Measurements from ENCODE around the gene NT5C1B.

Gene NT5C1B

DNA sequence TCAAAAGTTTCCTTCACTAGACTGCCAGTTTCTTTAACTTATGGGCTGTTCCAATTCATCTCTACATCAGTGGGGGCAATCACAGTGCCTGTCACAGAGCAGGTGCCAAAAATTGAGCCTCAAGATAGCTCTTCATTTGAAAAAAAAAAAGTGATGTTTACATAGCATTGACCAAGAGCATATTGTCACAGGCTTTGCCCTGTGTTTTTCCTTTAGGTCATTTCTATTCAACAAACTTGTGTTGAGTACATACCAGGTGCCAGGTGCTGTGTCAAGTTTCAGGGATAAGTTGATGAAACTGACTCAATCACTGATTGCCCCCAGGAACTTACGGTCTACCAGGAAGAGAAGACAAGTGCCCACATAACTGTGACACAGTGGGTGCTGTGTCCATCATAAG, 22.2 kb upstream of the NT5C1B start:
- no peak overlapping the region for H3K4me3 ChIP-seq (ENCODE audit: low read length)
- DNase-seq (ENCODE audit: low read depth): no peak
- TF ChIP-seq, protein P1, sequence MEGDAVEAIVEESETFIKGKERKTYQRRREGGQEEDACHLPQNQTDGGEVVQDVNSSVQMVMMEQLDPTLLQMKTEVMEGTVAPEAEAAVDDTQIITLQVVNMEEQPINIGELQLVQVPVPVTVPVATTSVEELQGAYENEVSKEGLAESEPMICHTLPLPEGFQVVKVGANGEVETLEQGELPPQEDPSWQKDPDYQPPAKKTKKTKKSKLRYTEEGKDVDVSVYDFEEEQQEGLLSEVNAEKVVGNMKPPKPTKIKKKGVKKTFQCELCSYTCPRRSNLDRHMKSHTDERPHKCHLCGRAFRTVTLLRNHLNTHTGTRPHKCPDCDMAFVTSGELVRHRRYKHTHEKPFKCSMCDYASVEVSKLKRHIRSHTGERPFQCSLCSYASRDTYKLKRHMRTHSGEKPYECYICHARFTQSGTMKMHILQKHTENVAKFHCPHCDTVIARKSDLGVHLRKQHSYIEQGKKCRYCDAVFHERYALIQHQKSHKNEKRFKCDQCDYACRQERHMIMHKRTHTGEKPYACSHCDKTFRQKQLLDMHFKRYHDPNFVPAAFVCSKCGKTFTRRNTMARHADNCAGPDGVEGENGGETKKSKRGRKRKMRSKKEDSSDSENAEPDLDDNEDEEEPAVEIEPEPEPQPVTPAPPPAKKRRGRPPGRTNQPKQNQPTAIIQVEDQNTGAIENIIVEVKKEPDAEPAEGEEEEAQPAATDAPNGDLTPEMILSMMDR (conservative IDR thresholded peaks at IDR 0.05; ENCODE audit: low read length): no peak

DNA sequence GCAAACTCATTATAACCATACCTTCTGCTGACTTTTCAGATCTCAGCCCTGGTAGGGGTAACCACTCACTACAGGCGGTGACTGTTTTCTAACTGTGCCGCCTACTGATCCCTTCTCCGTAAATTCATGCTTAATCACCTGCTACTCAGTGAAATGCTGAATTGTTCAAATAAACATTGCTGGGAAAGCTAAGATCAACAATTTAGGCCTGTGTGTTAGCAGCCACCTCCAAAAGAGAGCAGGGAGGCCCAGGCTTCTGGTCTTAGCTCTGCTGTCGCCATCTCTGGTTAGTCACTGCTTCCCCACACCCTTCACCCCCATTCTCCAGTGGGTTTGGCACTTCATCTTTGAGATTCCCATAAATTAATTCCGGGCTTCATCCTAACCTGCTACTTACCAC, 21.8 kb upstream of the NT5C1B start:
- no peak overlapping the region for H3K4me3 ChIP-seq (ENCODE audit: low read length)
- TF ChIP-seq, protein P1 (conservative IDR thresholded peaks at IDR 0.05; ENCODE audit: low read length): no peak
- DNase-seq (ENCODE audit: low read depth): no peak

DNA sequence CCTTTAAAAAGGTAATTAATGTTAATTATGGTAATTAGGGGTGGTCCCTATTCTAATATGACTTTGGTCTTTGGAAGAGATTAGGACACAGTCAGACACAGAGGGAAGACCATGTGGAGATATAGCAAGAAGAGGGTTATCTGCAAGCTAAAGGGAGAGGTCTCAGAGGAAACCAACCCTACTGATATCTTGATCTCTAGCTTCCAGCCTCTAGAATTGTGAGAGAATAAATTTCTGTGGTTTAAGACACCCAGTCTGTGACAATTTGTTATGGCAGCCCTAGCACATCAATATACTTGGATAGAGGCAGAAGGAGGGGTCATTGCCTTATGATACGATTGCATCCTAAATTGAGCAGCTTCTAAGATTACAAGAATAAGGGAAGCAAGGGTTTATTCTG, 21.3 kb upstream of the NT5C1B start:
- TF ChIP-seq, protein P1 (conservative IDR thresholded peaks at IDR 0.05; ENCODE audit: low read length): no peak
- no peak overlapping the region for H3K4me3 ChIP-seq (ENCODE audit: low read length)
- DNase-seq (ENCODE audit: low read depth): no peak

DNA sequence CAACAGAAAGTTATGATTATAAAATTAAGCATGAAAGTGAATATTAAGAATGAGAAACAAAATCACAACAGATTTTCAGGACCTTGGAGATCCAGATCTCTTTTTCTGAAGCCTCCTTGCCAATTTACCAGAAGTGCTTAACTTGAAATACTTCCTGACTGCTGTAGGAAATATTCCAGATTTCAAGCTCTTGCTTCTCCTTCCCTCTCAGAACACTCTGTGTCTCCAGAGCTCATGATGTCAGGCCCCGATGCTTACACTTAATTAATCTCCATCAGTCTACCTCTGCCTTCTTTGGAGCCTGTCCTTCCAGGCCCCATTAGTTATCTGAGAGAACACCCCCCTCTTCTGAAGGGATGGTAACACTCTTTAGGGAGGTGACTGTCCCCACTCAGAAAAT, 20.7 kb upstream of the NT5C1B start:
- no peak for DNase-seq (ENCODE audit: low read depth)
- TF ChIP-seq, protein P1 (conservative IDR thresholded peaks at IDR 0.05; ENCODE audit: low read length): no peak
- H3K4me3 ChIP-seq (ENCODE audit: low read length): no peak overlapping the region

DNA sequence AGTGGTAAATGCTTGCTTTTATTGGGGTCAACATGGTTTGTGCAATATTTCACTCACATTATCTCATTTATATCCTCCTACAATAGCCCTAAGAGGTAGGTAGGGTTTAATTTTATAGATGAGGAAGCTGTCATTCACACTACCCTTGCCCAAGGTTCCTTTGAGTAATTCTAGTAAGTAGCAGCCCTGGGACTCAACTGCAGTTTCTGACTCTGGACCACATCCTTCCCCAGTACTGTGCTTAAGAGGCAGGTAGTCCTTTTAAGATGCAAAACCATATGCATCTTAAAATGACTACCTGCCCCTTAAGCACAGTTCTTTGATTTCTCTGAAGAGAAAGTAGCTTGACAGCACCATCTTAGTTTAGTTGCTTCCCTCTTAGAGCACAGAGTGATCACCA, 15.7 kb upstream of the NT5C1B start:
- TF ChIP-seq, protein P1 (conservative IDR thresholded peaks at IDR 0.05; ENCODE audit: low read length): no peak
- no peak overlapping the region for H3K4me3 ChIP-seq (ENCODE audit: low read length)
- no peak for DNase-seq (ENCODE audit: low read depth)

DNA sequence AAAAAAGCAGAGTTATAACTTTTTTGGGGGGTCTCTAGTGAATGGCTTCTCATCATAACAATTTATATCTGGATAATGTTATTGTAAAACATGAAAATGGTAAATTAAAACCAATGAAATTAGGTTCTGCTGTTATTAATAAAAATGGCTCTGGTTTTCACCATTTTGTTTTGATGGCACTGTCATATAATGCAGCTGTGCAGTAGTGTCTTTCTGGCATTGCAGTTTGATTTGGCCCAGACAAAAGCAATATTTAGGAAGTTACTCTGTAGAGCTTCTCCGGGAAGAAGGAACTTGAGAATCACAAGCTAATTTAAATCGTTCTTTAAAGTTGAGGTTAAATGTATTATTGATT, 15.1 kb upstream of the NT5C1B start:
- H3K4me3 ChIP-seq (ENCODE audit: low read length): no peak overlapping the region
- DNase-seq (ENCODE audit: low read depth): no peak
- TF ChIP-seq, protein P1 (conservative IDR thresholded peaks at IDR 0.05; ENCODE audit: low read length): no peak

DNA sequence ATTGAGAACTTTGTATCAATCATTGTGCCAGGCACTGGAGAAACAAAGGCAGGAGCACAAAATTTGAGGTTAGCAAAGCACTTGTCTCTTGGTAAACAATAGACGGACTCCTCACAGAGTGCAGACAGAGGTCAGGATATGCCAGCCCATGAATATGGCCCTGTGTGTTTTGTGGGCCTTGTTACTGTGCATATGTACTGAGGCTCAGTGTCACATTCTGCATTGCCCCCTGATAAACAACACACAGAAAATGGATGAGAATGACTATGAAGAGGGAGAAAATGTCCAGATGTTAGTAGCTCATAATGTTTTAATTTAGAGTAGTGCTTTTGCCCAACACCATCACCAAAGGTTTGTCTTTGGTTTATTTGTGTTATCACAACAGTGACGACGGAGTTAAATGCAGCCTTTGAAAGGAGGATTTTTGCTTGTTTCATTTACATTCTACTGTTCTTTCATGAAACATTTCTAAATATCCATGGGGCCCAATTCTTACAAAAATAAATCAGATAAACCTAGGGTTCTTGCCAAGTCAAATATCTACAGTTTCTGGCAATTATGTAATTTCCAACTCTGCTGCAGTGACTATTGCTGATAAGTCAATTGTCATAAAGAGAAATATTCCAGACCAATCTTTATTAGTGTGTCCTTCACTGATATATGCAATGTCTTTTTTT, 14.6 kb upstream of the NT5C1B start:
- no peak overlapping the region for H3K4me3 ChIP-seq (ENCODE audit: low read length)
- DNase-seq (ENCODE audit: low read depth): no peak
- TF ChIP-seq, protein P1 (conservative IDR thresholded peaks at IDR 0.05; ENCODE audit: low read length): no peak
